Measurements from ENCODE around the gene FCHSD2.

FCHSD2 gene

DNA sequence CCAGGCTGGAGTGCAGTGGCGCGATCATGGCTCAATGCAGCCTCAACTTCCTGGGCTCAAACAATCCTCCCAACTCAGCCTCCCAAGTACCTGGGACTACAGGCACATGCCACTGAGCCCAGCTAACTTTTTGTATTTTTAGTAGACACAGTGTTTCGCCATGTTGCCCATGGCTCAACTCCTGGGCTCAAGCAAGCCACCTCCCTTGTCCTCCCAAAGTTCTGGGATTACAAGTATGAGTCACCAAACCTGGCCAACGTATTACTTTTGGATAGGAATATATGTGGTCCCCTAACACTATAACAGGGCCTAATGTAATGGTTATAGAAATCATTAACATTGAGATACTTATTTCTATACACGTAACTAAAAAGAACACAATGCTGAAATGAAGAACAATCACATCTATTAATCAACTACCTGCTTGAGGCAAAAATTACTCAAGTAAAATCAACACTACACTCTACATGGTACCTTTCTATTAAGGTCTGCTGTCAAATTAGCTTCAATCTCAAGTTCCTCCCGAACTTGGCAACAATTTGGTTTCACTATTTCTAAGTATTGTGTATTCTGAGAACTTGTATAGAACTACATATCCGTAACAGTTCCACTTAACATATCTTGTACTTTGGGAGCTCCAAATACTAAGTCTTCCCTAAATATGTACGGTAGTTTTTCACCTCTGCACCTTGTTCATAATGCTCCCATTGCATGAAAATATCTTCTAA is 124.9 kb downstream of the FCHSD2 start:
- TF ChIP-seq POLR2AphosphoS5 (IDR thresholded peaks at IDR 0.05; ENCODE audit: low read depth, low read length) (no peak), SIN3A (IDR thresholded peaks at IDR 0.05; ENCODE audit: borderline replicate concordance, insufficient read depth, low read length) (no peak), TAF1 (IDR thresholded peaks at IDR 0.05; ENCODE audit: borderline replicate concordance, insufficient read depth, low read length) (no peak), FOXP2 (optimal IDR thresholded peaks at IDR 0.05; ENCODE audit: borderline replicate concordance, extremely low read depth, extremely low read length, insufficient read depth) (no peak)
- TF ChIP-seq, protein P1, sequence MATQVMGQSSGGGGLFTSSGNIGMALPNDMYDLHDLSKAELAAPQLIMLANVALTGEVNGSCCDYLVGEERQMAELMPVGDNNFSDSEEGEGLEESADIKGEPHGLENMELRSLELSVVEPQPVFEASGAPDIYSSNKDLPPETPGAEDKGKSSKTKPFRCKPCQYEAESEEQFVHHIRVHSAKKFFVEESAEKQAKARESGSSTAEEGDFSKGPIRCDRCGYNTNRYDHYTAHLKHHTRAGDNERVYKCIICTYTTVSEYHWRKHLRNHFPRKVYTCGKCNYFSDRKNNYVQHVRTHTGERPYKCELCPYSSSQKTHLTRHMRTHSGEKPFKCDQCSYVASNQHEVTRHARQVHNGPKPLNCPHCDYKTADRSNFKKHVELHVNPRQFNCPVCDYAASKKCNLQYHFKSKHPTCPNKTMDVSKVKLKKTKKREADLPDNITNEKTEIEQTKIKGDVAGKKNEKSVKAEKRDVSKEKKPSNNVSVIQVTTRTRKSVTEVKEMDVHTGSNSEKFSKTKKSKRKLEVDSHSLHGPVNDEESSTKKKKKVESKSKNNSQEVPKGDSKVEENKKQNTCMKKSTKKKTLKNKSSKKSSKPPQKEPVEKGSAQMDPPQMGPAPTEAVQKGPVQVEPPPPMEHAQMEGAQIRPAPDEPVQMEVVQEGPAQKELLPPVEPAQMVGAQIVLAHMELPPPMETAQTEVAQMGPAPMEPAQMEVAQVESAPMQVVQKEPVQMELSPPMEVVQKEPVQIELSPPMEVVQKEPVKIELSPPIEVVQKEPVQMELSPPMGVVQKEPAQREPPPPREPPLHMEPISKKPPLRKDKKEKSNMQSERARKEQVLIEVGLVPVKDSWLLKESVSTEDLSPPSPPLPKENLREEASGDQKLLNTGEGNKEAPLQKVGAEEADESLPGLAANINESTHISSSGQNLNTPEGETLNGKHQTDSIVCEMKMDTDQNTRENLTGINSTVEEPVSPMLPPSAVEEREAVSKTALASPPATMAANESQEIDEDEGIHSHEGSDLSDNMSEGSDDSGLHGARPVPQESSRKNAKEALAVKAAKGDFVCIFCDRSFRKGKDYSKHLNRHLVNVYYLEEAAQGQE (IDR thresholded peaks at IDR 0.05; ENCODE audit: insufficient read depth in 1 of 2, low read depth in 2 of 2, low read length in 2 of 2) = no peak

DNA sequence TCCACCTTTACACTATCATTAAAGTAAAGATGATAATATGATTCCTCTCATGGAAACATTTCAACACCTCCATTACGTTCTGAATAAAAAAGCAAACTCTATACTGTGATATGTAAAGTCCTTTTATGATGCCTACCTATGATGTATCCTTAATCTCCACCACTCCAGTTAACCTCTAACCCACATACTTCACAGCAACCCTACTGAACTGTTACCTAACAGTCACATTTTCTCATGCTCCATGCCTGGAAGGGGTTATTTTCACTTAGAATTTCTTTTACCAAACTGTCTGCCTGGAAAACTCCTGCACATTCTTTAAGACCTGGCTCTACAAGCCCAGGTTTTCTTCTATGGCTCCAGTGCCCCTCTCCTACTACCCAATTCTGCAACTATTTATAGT is 129.1 kb downstream of the FCHSD2 start:
- no peak for TF ChIP-seq FOXP2 (optimal IDR thresholded peaks at IDR 0.05; ENCODE audit: borderline replicate concordance, extremely low read depth, extremely low read length, insufficient read depth)
- TF ChIP-seq TAF1 (IDR thresholded peaks at IDR 0.05; ENCODE audit: borderline replicate concordance, insufficient read depth, low read length) = no peak
- TF ChIP-seq SIN3A (IDR thresholded peaks at IDR 0.05; ENCODE audit: borderline replicate concordance, insufficient read depth, low read length) = no peak
- no peak for TF ChIP-seq POLR2AphosphoS5 (IDR thresholded peaks at IDR 0.05; ENCODE audit: low read depth, low read length)
- TF ChIP-seq, protein P1 (IDR thresholded peaks at IDR 0.05; ENCODE audit: insufficient read depth in 1 of 2, low read depth in 2 of 2, low read length in 2 of 2) = no peak

DNA sequence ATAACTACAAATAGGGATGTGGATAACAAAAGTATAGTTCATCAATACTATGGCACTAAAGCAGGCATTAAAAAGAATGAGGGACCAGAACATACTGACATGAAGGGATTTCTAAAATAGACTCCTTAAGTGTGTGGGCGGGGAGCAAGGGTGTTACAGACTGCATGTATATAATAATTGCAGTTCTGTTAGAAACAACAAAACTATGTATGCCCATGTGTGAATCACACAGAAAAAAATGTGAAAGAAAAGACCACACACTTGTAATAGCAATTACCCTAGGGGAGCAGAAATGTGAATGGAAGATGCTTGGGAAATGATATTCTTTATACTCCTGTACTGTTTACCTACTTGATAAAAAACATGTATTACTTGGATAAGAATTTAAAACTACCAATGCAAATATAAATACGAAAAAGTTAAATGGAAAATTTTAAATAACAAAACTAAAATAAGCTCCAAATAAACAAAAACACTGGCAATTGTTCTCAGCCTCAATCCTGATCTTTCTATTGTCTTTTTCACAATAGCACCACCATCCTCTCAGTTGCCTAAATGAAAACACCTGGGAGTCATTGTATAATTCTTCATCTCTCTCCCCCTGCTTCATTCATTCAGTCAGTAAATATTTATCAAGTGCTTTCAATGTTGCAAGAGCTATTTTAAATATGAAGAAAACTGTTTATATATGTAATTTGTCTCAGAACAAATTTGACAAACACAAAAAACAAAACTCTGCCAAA is 129.8 kb downstream of the FCHSD2 start:
- TF ChIP-seq FOXP2 (optimal IDR thresholded peaks at IDR 0.05; ENCODE audit: borderline replicate concordance, extremely low read depth, extremely low read length, insufficient read depth) = no peak
- TF ChIP-seq, protein P1 (IDR thresholded peaks at IDR 0.05; ENCODE audit: insufficient read depth in 1 of 2, low read depth in 2 of 2, low read length in 2 of 2) = no peak

DNA sequence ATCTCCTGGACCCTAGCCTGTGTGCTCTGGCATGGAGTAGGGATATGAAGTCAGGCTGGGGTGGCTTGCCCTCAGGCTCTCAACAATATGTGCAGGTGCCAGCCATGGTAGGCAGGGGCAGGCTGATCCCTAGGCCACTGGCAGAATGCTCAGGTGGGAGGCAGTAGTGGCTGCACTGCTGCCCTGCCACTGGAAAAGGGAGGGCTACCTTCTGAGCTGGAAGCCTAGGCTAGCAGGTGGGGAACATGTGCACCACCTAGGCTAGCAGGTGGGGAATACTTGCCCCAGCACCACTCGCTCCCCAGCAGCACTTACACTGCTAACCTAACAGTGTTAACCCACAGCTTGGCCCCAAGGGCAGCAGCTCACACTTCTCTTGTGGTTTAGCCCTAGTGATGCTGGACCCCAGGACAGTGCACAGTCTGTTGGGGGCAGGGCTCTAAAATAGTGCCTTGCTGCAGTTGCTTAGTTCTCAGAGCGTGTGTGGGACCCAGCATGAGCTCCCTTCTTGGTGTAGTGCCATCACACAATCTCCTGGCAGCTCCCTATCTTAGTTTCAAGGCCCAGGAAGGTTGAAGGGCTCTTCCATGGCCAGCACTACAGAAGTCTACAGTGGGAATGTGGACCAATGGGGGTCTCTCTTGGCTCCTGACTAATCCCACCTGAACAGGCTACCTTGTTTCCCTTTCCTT is 130.8 kb downstream of the FCHSD2 start:
- TF ChIP-seq POLR2AphosphoS5 (IDR thresholded peaks at IDR 0.05; ENCODE audit: low read depth, low read length) (no peak), TAF1 (IDR thresholded peaks at IDR 0.05; ENCODE audit: borderline replicate concordance, insufficient read depth, low read length) (no peak), SIN3A (IDR thresholded peaks at IDR 0.05; ENCODE audit: borderline replicate concordance, insufficient read depth, low read length) (no peak), FOXP2 (optimal IDR thresholded peaks at IDR 0.05; ENCODE audit: borderline replicate concordance, extremely low read depth, extremely low read length, insufficient read depth) (no peak)
- TF ChIP-seq, protein P1 (IDR thresholded peaks at IDR 0.05; ENCODE audit: insufficient read depth in 1 of 2, low read depth in 2 of 2, low read length in 2 of 2) = no peak

Data from PFSK-1 (cell line).